ENCODE measurements around the gene APOM.

DNA sequence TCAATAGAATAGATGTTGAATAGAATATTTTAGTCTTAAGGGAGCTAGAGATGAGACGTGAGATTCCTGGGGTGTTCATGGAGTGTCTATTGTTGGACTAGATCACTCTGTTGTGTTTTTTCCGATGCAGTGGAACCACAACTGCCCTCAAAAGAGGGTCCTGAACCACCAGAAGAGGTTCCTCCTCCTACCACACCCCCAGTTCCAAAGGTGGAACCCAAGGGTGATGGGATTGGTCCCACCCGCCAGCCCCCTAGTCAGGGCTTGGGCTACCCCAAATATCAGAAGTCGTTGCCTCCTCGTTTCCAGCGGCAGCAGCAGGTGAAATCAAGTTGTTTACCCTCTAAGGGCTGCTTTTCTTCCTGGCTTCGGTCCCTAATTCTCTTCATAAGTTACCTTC is 26.7 kb upstream of the APOM start:
- TF ChIP-seq, protein P1, sequence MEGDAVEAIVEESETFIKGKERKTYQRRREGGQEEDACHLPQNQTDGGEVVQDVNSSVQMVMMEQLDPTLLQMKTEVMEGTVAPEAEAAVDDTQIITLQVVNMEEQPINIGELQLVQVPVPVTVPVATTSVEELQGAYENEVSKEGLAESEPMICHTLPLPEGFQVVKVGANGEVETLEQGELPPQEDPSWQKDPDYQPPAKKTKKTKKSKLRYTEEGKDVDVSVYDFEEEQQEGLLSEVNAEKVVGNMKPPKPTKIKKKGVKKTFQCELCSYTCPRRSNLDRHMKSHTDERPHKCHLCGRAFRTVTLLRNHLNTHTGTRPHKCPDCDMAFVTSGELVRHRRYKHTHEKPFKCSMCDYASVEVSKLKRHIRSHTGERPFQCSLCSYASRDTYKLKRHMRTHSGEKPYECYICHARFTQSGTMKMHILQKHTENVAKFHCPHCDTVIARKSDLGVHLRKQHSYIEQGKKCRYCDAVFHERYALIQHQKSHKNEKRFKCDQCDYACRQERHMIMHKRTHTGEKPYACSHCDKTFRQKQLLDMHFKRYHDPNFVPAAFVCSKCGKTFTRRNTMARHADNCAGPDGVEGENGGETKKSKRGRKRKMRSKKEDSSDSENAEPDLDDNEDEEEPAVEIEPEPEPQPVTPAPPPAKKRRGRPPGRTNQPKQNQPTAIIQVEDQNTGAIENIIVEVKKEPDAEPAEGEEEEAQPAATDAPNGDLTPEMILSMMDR (IDR thresholded peaks at IDR 0.05 in 8 of 11, conservative IDR thresholded peaks at IDR 0.05 in 3 of 11), result no peak
- no peak for TF ChIP-seq POLR2A (IDR thresholded peaks at IDR 0.05)
